HG02642 (cell line): Measurements from ENCODE around the gene ASPM.

Experiments
- ATAC-seq: cut with Tn5 transposase; IDR thresholded peaks from one replicate; pipeline ENCODE4 v1.9.1; 2021; ENCODE audit warnings: mild to moderate bottlenecking; ENCODE audit not compliant: unreplicated experiment, poor library complexity

The ASPM gene, protein sequence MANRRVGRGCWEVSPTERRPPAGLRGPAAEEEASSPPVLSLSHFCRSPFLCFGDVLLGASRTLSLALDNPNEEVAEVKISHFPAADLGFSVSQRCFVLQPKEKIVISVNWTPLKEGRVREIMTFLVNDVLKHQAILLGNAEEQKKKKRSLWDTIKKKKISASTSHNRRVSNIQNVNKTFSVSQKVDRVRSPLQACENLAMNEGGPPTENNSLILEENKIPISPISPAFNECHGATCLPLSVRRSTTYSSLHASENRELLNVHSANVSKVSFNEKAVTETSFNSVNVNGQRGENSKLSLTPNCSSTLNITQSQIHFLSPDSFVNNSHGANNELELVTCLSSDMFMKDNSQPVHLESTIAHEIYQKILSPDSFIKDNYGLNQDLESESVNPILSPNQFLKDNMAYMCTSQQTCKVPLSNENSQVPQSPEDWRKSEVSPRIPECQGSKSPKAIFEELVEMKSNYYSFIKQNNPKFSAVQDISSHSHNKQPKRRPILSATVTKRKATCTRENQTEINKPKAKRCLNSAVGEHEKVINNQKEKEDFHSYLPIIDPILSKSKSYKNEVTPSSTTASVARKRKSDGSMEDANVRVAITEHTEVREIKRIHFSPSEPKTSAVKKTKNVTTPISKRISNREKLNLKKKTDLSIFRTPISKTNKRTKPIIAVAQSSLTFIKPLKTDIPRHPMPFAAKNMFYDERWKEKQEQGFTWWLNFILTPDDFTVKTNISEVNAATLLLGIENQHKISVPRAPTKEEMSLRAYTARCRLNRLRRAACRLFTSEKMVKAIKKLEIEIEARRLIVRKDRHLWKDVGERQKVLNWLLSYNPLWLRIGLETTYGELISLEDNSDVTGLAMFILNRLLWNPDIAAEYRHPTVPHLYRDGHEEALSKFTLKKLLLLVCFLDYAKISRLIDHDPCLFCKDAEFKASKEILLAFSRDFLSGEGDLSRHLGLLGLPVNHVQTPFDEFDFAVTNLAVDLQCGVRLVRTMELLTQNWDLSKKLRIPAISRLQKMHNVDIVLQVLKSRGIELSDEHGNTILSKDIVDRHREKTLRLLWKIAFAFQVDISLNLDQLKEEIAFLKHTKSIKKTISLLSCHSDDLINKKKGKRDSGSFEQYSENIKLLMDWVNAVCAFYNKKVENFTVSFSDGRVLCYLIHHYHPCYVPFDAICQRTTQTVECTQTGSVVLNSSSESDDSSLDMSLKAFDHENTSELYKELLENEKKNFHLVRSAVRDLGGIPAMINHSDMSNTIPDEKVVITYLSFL (N-terminal part only)

DNA sequence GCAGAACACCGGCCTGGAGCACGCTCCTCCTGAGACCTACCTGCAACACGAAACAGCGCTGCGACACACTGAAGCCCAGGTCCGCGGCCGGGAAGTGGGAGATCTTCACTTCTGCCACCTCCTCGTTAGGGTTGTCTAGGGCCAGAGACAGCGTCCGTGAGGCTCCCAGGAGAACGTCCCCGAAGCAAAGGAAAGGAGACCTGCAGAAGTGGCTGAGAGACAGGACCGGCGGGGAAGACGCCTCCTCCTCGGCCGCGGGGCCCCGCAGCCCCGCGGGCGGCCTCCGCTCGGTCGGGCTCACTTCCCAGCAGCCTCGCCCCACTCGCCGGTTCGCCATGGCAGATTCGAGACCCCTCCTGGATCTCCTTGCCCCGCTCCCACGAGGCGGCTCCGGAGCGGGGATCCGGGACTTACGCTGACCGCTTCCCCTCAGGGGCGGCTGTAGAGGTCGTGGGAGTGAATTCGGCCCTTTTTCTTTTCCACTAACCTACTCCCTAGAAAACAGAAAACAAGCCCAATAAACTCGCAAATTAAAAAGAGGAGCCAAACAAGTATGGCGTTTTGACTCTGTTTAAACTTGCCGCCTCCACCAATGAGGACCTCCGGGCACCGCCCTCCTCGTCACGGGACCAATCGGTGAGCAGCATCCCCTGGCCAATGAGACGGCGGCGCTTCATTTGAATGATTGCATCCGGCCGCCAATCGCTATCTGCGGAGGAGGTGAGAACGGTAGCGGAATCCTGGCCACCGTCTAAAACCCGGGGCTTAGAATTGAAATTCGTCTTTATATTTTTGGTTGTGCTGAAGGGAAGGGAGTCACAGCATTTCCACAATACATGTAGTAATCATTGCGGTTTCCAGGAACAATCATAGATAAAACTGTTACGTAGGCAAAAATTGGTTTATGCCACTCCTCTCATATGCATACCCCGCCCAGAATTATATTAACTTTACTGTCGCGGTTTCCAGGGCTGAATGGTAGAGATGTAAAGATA is at the start of gene ASPM:
ASPM (minus strand) TSS at position 569 of the 995 bp plus-strand sequence; CDS start at position 337, 232 bp downstream.
- ATAC-seq: peak; percentile 99

DNA sequence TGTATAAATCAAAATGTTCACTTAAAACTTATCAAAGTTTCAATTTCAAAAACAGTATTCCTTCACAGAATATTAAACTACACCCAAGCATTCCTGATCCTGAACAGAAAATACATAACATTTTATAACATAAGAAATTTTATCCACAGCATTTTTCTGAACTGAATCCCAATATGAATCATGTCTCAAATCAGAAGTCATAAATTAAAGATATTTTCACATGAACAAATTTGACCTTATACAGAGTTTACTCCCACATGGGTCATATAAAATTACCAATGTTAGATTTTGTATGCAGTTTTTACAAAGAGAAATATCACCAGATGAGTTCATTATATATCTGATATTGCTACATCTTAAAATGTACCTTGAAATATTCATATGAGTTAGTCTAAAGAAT is 48.6 kb upstream of the ASPM start:
- ATAC-seq: no peak

DNA sequence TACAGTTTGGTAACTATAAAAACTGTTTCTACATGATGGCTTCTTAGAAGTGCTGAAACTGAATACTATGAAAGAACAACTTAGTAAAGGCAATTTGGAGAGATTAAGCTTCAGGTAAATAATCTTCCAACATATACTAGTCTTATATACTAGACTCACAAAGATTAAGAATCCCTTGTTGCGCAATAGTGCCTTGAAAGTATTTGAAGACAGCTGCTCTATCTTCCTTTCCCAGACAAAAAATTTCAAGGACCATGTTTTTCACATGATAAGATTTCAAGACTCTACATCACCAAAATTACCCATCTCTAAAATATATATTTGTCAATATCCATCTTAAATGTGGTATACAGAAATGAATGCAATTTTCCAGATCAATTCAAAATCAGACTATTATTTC is 37.7 kb upstream of the ASPM start:
- no peak for ATAC-seq

DNA sequence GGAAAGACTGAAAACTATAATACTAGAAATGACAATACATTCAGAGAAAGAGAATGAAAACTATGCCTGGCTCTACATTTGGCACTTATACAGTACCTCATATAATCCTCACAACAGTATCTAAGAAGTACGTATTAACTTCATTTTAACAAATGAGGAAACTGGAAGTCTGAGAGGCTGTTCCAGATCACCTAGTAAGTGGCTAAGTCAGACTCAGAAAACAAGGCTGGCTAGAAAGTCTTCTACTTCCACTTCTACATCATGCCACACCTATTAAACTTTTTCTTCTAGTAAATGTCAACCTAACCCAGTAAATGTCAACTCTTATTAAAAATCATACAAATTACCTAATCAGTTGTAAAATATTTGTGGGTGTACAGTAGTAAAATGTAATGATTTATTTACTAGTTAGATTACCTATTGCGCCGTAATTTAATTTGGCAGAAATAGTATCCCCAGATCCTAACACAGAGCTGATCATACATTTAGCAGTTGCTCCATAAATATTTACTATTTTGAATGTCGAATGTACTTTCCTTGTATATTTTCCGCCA is 36.8 kb upstream of the ASPM start:
- ATAC-seq: no peak

DNA sequence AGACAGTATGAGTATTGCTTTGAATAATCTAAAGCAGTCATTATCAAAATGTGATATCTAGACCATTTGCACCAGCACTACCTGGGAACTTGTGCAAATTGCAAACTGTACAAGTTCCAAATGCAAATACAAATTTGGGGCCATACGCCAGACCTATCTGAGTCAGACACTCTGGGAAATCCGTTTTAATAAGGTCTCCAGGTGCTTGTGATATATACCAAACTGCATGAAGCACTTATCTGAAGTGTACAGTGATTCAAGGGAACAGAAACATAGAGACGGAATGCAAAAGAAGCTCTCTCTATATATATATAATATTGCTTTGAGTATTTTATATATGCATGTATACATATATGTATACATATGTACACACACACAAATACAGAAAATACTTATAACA is 36.2 kb upstream of the ASPM start:
- no peak for ATAC-seq

DNA sequence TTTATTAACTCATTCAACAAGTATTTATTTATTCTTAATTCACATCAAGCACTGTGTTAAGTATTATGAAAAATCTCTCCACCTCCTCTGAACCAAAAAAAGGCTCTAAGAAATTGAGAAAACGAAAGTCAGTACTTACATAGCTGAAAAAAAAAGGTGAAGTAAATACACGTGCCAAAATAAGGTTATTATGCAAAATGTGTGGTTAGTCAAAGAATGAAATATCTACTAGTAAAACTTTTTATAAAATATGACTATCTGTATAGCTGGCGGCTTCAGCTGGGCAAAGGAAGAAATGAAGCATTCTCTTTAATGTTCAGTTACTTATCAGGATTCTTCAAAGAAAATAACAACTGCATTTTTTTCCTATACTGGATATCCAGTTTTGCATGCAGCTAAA is 35.5 kb upstream of the ASPM start:
- ATAC-seq: peak; percentile 60

DNA sequence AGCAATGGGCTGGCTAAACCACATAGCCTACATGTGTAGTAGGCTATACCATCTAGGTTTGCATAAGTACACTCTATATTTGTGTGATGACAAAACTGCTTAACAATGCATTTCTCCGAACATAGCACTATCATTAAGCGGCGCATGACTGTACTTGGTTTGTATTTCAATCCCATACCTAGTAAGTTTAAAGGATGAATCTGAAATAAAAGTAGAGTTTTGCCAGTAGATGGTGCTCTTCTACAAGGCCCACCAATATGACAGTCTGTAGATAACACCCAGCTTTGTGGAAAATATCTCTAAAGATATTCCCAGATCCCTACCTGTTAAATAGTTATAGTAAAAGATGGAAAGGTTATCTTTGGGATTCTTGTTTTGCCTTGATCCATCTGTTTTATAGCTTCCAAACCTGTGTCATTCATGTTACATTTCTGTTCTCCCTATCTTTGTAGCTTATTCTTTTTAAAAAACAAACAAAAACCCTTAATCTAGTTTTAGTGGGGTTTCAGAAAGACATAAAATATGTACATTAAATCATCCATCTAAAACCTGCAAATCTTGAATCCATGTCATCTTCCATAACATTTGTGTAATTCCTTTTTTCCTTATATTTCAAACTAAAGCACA is 33.9 kb upstream of the ASPM start:
- ATAC-seq: peak; percentile 68

DNA sequence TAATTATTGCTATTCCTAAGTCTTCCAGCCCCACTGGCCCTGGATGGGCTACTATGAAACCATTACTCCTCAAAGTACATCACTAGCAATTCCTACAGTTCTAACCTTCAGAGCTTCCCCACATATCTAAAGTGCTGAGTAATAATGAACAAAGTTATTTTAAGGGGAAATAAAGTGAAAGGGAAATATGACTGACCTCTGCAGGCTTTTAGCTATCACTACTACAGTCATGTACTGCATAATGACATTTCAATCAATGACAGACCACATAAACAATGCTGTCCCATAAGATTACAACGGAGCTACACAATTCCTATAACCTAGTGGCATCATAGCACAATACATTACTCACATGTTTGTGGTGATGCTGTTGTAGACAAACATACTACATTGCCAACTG is 32.5 kb upstream of the ASPM start:
- no peak for ATAC-seq

DNA sequence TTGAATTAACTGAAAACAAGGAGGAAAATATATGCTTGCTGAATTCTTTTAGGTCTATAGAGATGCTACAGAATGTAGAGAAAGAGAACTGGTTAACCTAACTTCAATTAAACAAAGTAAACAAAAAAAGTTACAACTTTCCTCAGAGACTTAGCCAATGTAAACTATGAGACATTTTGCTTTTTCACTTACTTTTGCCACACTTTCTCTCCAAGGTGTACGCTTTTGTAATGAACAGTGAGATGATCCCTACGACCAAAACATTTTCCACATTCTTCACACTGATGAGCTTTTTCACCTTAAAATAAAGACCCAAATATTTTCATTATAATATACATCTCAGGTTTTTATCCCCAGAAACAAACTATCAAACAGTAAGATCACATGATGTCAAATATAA is 28.3 kb upstream of the ASPM start:
- ATAC-seq: no peak

DNA sequence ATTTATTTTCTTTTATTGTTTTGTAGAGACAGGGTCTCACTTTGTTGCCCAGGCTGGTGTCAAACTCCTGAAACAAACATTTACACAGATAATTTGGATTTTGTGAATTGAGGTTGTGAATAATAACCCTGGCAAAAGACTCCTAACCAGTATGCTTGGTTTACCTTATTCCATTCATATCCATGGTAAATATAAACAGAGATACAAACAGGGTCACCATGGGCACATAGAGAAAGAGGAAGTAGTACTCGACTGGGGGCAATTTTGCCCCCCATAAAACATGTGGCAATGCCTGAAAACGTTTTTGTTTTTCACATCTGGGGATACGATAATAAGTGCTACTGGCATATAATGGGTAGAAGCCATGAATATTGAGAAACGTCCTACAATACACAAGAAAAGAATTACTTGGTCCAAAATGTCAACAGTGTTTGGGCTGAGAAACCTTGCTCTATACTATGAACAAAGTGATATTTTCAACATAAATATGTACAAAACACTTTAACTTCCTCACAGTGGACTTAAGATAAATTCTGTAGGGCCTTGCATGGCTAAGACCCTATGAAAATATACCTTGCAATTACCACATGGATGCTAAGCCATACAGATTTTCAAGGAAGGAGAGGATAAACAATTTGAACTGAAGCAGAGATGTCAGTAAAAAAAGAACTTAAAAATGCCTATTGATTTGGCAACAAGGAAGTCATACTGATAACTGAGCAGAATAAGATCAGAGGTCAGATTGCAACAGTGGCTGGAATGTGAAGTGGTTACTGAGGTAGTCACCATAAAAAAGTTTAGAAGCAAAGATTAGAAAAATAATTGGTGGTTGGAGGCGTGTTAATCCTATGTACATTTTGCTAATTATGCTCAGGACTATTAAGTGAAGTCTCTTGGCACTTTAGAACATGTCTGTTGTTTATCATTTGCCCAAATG is 27.4 kb upstream of the ASPM start:
- no peak for ATAC-seq

DNA sequence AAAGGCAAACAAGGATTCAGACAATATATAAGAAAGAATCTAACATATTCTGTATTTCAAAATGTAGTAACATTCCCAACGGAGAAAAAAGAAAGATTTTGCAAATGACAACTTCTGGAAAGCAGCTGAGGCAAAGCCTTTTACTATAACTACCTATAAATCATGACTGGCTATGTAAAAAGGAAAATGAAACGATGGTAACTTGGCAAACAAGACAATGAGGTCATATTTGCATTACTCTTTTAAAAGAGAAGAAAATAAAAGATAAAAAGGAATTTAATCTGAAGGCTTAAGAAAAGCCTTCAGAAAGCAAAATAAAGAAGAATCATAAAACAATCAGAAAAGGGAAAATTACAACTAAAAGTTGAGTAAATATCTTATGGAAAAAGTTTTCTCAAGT is 25.1 kb upstream of the ASPM start:
- ATAC-seq: no peak

DNA sequence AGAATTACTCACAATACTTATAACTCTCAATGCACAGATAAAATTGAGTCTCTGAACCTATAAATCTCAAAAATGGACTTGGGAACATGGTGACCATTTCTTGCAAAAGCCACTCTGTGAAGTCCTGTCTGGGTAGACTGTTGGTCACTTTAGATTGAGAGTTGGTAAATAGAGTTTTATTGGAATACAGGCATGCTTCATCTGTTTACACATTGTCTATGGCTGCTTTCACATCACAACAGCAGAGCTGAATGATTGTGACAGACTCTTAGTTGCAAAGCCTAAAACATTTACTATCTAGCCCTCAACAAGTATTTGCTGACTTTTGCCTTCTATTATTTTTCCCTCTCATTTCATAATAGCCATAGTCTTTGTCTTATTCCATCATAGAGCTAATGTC is 24.1 kb upstream of the ASPM start:
- no peak for ATAC-seq

DNA sequence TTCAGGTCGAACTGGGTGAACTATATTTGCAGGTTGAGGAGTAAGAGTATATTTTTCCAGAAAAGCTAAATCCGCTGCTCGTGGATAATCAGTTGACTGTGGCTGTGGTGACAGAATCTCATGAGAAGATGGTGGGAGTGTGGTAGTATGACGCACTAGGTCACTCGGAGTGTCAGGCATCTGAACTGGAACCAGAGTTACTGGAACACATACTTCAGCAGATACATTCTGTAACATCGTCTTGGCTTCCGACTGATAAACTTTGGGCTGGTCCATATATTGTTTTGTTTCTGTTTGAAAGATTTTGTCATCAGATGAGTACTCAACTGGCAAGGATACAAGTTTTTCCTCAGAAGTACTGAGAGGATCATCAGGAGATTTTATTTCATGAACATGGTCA is 13.0 kb upstream of the ASPM start:
- no peak for ATAC-seq

DNA sequence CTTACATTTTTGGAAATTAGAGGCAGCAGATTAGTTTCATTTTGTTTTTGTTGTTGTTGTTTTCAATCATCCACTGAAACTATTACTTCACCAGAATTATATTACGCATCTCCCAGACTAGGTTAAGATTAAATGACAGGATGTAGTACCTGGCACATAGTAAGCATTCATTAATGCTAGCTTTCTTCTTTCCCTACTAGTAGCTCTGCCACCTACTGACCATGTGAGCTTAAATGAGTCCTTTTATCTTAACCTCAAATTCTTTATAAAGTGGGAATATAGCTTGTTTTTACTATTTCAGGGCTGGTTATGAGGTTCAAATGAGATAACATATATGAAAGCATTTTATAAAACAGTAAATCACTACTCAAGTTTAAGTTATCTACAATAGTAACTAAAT is 10.2 kb upstream of the ASPM start:
- ATAC-seq: no peak

DNA sequence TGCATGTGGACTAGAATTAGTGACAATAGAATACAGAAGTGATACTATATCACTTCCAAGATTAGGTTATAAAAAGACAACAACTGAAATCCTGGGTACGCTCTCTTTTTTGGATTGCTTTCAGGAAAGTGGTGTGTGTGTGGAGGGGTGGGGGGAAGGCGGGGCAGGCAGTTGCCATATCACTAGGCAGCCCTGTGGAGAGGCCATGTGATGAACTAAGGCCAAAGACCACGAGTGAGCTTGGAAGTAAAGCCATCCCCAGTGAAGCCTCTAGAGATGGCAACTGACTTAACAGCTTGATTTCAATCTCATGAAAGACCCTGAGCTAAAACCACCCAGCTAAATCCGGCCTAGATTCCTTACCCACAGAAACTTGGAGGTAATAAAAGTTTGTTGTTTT is 6.2 kb upstream of the ASPM start:
- ATAC-seq: no peak

DNA sequence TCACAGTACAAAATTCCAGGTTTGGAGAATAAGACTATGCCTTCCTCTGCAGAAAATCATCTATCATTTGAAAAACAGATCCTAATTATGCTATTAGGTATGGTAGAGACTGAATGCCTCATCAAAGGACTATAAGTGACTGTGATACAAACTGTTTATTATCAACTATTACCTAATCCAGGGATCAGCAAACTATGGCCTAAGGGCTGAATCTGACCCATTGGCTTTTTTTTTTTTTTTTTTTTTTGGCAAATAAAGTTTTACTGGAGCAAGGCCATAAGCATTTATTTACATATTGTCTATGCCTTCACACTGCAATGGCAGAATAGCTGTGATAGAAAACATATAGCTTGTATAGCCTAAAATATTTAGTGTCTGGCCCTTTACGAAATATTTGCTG is 4.7 kb upstream of the ASPM start:
- ATAC-seq: no peak

DNA sequence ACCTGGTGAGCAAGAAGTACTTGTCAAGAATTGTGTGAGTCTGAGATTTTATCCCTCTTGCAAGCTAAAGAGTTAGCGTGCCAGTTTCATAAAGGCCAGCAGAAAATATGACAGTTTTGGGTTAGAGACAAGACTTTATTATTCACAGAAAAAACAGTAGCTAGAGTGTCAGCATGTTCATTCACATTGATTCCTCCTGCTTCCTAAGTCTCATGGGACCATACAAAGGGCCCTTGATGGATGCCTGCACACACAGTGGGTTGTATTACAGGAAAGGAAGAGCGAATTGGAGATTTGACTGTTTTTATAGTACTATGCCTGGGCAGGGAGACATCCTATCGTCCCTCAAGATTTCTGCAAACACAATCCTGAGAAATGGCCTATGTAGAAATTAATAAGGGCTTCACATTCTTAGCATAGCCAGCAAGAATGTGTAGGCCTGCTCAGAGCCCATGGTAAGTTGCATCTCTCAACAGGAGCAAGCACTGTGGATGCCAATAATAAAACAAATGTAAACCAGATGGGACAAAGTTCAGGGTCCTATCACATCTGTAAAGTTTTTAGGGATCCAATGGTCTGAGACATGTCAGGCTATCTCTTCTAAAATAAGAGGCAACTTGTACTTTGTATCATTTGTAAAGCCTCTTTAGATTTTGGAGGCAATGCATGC is 4.0 kb upstream of the ASPM start:
- ATAC-seq: no peak
